ENCODE data around the gene NLRP6. TPM values are rescaled to one million over a fixed set of nuclear protein-coding genes. Genes with fewer than 3 reads are reported as not detected.
A peak's percentile ranks its signal among the peaks of the same experiment; 100 is the strongest.

NLRP6 gene
- total and polyA plus RNA-seq, 2 experiments from 2014 or later = not detected

GRCh38 chr11:253160-253885 lies 24.9 kb upstream of the NLRP6 start:
- in situ Hi-C loops (cut with MboI) = no loop called here

GRCh38 chr11:253886-254270 lies 24.3 kb upstream of the NLRP6 start:
- WGBS, 2 experiments (ENCODE audit: low coverage in 1 of 2, low lambda C conversion rate in 2 of 2, missing lambda C conversion rate in 2 of 2) = 96 to 100% methylated on average over 5 of the region's 5 CpGs
- Histone ChIP-seq H3K27me3 (replicated peaks; ENCODE audit: insufficient read depth) (no peaks in the 10 kb centered on the region), H3K36me3 (ENCODE audit: low read depth) (peaks cover 15% of the 10 kb centered on the region), H3K4me3 (no peak overlapping the region), H3K4me2 (ENCODE audit: unreplicated experiment) (no peak overlapping the region), H3K4me1 (ENCODE audit: insufficient read depth) (no peaks in the 10 kb centered on the region), H4K20me1 (ENCODE audit: insufficient read depth) (no peaks in the 10 kb centered on the region), H3F3A (ENCODE audit: insufficient read depth) (peaks cover 13% of the 10 kb centered on the region; the same call in 1 of the 2 replicates), H3K9me3 (ENCODE audit: low read depth) (no peaks in the 10 kb centered on the region), H3K27ac (no peak overlapping the region), H2AFZ (no peak overlapping the region), H3K9me2 (ENCODE audit: insufficient read depth) (no peaks in the 10 kb centered on the region), H3K79me2 (ENCODE audit: insufficient read depth) (no peaks in the 10 kb centered on the region), H3K9ac (no peak overlapping the region)
- in situ Hi-C loops (cut with MboI) = no loop called here
- no peak for DNase-seq
- TF ChIP-seq EZH2 (IDR thresholded peaks at IDR 0.05; ENCODE audit: insufficient read depth, poor library complexity, severe bottlenecking) (no peak), EZH2phosphoT487 (IDR thresholded peaks at IDR 0.05; ENCODE audit: insufficient read depth, low read depth) (no peak)

More at GRCh38 chr11:253160-253885, 24.9 kb upstream of the NLRP6 start:
- no peaks in the 10 kb centered on the region for H3K9me3 ChIP-seq (ENCODE audit: low read depth)
- DNase-seq = no peak
- H3K4me1 ChIP-seq (ENCODE audit: insufficient read depth) = no peaks in the 10 kb centered on the region
- H3K79me2 ChIP-seq (ENCODE audit: insufficient read depth) = no peaks in the 10 kb centered on the region
- H3K9me2 ChIP-seq (ENCODE audit: insufficient read depth) = no peaks in the 10 kb centered on the region
- H3K4me2 ChIP-seq (ENCODE audit: unreplicated experiment) = no peak overlapping the region
- H4K20me1 ChIP-seq (ENCODE audit: insufficient read depth) = no peaks in the 10 kb centered on the region
- H3K27me3 ChIP-seq (replicated peaks; ENCODE audit: insufficient read depth) = no peaks in the 10 kb centered on the region
- H3F3A ChIP-seq (ENCODE audit: insufficient read depth) = peaks cover 13% of the 10 kb centered on the region; the same call in 1 of the 2 replicates
- no peak overlapping the region for H3K4me3 ChIP-seq
- 71 to 75% methylated on average over 13 of the region's 13 CpGs for WGBS, 2 experiments (ENCODE audit: low coverage in 1 of 2, low lambda C conversion rate in 2 of 2, missing lambda C conversion rate in 2 of 2)
- peaks cover 21% of the 10 kb centered on the region for H3K36me3 ChIP-seq (ENCODE audit: low read depth)
- no peak overlapping the region for H2AFZ ChIP-seq
- TF ChIP-seq EZH2 (IDR thresholded peaks at IDR 0.05; ENCODE audit: insufficient read depth, poor library complexity, severe bottlenecking) = no peak
- no peak for TF ChIP-seq EZH2phosphoT487 (IDR thresholded peaks at IDR 0.05; ENCODE audit: insufficient read depth, low read depth)
- no peak overlapping the region for H3K9ac ChIP-seq
- H3K27ac ChIP-seq = no peak overlapping the region

- Histone ChIP-seq H3K4me1 (ENCODE audit: insufficient read depth) (no peaks in the 10 kb centered on the region), H3K4me3 (no peak overlapping the region), H3K27ac (no peak overlapping the region), H4K20me1 (ENCODE audit: insufficient read depth) (no peaks in the 10 kb centered on the region), H3K9ac (no peak overlapping the region), H3K4me2 (ENCODE audit: unreplicated experiment) (no peak overlapping the region), H3K79me2 (ENCODE audit: insufficient read depth) (no peaks in the 10 kb centered on the region), H3K9me2 (ENCODE audit: insufficient read depth) (no peaks in the 10 kb centered on the region), H2AFZ (no peak overlapping the region), H3K36me3 (ENCODE audit: low read depth) (peaks cover 11% of the 10 kb centered on the region; the same call in 1 of the 2 replicates), H3K27me3 (replicated peaks; ENCODE audit: insufficient read depth) (no peaks in the 10 kb centered on the region), H3F3A (ENCODE audit: insufficient read depth) (peaks cover 13% of the 10 kb centered on the region; the same call in 1 of the 2 replicates), H3K9me3 (ENCODE audit: low read depth) (no peaks in the 10 kb centered on the region)
- DNase-seq = peak; percentile 28
- 55 to 61% methylated on average over 3 of the region's 3 CpGs for WGBS, 2 experiments (ENCODE audit: low coverage in 1 of 2, low lambda C conversion rate in 2 of 2, missing lambda C conversion rate in 2 of 2)
- TF ChIP-seq EZH2 (IDR thresholded peaks at IDR 0.05; ENCODE audit: insufficient read depth, poor library complexity, severe bottlenecking) (no peak), EZH2phosphoT487 (IDR thresholded peaks at IDR 0.05; ENCODE audit: insufficient read depth, low read depth) (no peak)
- in situ Hi-C loops (cut with MboI) = no loop called here
Observed at GRCh38 chr11:255176-255575, 23.0 kb upstream of the NLRP6 start.

- in situ Hi-C loops (cut with MboI) = no loop called here
- Histone ChIP-seq H3K9me3 (ENCODE audit: low read depth) (no peaks in the 10 kb centered on the region), H3K9ac (no peak overlapping the region), H3K79me2 (ENCODE audit: insufficient read depth) (no peaks in the 10 kb centered on the region), H3K4me3 (no peak overlapping the region), H3K36me3 (ENCODE audit: low read depth) (peaks cover 6% of the 10 kb centered on the region; the same call in 1 of the 2 replicates), H3K9me2 (ENCODE audit: insufficient read depth) (no peaks in the 10 kb centered on the region), H2AFZ (no peak overlapping the region), H3K4me1 (ENCODE audit: insufficient read depth) (no peaks in the 10 kb centered on the region), H3K4me2 (ENCODE audit: unreplicated experiment) (no peak overlapping the region), H3K27ac (no peak overlapping the region), H3K27me3 (replicated peaks; ENCODE audit: insufficient read depth) (no peaks in the 10 kb centered on the region), H4K20me1 (ENCODE audit: insufficient read depth) (no peaks in the 10 kb centered on the region), H3F3A (ENCODE audit: insufficient read depth) (peaks cover 11% of the 10 kb centered on the region; the same call in 1 of the 2 replicates)
- 96% methylated on average over 2 of the region's 2 CpGs for WGBS, 2 experiments (ENCODE audit: low coverage in 1 of 2, low lambda C conversion rate in 2 of 2, missing lambda C conversion rate in 2 of 2)
- no peak for TF ChIP-seq EZH2phosphoT487 (IDR thresholded peaks at IDR 0.05; ENCODE audit: insufficient read depth, low read depth)
- no peak for TF ChIP-seq EZH2 (IDR thresholded peaks at IDR 0.05; ENCODE audit: insufficient read depth, poor library complexity, severe bottlenecking)
- no peak for DNase-seq
Observed at GRCh38 chr11:255816-256215, 22.4 kb upstream of the NLRP6 start.

Data from GM23248 (cell line).